OCI-LY3 (cell line): ENCODE data around the gene PPP1R15A.

Source experiments
- CTCF ChIP-seq: fragments of 200-600, 300-600 bp; sonication (generic); IDR thresholded peaks from 2 replicates; pipeline ENCODE4 v1.5.1; 2014; ENCODE audit warnings: antibody characterized with exemption, low read length, low read depth
- EZH2phosphoT487 ChIP-seq: fragments of 200-600 bp; shearing (Covaris generic); IDR thresholded peaks from 2 replicates; pipeline ENCODE4 v1.6.1; 2018; ENCODE audit warnings: antibody characterized with exemption, mixed run types, low read depth

GRCh38 chr19:48841571-48841970 is 30.6 kb upstream of the PPP1R15A start:
- TF ChIP-seq CTCF (no peak), EZH2phosphoT487 (no peak)
